GM15510 (cell line): Measurements from ENCODE around the gene GHRL.

Experiments
- POLR2A ChIP-seq: IDR thresholded peaks from 3 replicates; pipeline ENCODE4 v1.6.1; 2011; ENCODE audit warnings: borderline replicate concordance; ENCODE audit not compliant: insufficient read length; ENCODE audit errors: extremely low read depth

The GHRL gene

GRCh38 chr3:10248984-10249748 lies 43.6 kb downstream of the GHRL start:
- peak; percentile 39 for TF ChIP-seq POLR2A

- TF ChIP-seq POLR2A = peak; percentile 96
Measured at GRCh38 chr3:10248184-10248983, 44.4 kb downstream of the GHRL start, which contains the start of gene TATDN2. TSS of gene TATDN2 (plus strand) at chr3:10248459. CDS start at chr3:10249201, 742 bp downstream.

- TF ChIP-seq POLR2A = no peak
Measured at GRCh38 chr3:10247679-10248183, 45.0 kb downstream of the GHRL start.

GRCh38 chr3:10245081-10245712 lies 47.5 kb downstream of the GHRL start:
- TF ChIP-seq POLR2A = no peak

- no peak for TF ChIP-seq POLR2A
Measured at GRCh38 chr3:10244009-10244408, 48.7 kb downstream of the GHRL start.

- no peak for TF ChIP-seq POLR2A
Measured at GRCh38 chr3:10242182-10243065, 50.3 kb downstream of the GHRL start.

- no peak for TF ChIP-seq POLR2A
Measured at GRCh38 chr3:10240799-10241198, 51.9 kb downstream of the GHRL start.

- TF ChIP-seq POLR2A = no peak
Measured at GRCh38 chr3:10238345-10239183, 54.2 kb downstream of the GHRL start.
